ENCODE data around the gene PCBD2.

DNA sequence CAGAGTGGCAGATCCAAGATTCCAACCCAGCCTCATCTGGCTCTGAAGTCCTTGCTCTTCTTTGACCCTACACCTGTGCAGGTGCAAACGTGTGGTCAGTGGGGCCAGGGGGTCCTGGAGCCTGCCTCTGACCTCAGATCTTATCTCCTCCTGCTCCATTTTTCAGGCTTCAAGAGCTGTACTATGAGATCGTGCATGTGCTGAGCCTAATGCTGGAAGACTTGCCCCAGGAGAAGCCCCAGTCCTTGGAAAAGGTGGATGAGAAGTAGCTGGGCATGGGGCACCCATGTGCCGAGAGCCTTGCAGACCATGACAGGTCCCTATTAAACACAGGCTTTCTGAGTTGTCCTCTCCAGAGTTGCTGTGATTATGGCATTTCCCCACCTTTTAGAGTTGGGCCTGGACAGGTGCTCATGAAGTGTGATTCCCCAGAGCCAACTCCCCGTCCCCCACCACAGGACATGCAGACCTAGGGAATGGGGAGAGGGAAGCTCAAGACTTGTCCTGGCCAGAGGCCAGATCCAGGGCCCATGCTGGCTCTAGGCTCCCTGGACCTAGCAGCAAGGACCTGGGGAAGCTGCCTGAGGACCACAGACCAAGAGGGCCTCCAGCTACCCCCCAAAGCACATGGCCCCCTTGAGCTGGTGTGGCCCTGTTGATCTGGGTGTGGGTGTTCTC is 106.6 kb downstream of the PCBD2 start:
- TF ChIP-seq, protein P1, sequence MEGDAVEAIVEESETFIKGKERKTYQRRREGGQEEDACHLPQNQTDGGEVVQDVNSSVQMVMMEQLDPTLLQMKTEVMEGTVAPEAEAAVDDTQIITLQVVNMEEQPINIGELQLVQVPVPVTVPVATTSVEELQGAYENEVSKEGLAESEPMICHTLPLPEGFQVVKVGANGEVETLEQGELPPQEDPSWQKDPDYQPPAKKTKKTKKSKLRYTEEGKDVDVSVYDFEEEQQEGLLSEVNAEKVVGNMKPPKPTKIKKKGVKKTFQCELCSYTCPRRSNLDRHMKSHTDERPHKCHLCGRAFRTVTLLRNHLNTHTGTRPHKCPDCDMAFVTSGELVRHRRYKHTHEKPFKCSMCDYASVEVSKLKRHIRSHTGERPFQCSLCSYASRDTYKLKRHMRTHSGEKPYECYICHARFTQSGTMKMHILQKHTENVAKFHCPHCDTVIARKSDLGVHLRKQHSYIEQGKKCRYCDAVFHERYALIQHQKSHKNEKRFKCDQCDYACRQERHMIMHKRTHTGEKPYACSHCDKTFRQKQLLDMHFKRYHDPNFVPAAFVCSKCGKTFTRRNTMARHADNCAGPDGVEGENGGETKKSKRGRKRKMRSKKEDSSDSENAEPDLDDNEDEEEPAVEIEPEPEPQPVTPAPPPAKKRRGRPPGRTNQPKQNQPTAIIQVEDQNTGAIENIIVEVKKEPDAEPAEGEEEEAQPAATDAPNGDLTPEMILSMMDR (IDR thresholded peaks at IDR 0.05; ENCODE audit: insufficient read depth, low read length, poor library complexity, severe bottlenecking): no peak
- no peak for TF ChIP-seq EZH2phosphoT487 (conservative IDR thresholded peaks at IDR 0.05; ENCODE audit: low read length)
